KOPT-K1 (cell line): Measurements from ENCODE around the gene CNTN2.

Source experiments
- H3K27ac ChIP-seq: fragments of 200-600 bp; sonication (generic); 2 replicates; pipeline ENCODE4 v1.5.1; 2016; ENCODE audit warnings: antibody characterized with exemption, mild to moderate bottlenecking, low read depth, low read length; ENCODE audit not compliant: poor library complexity, severe bottlenecking
- H3K36me3 ChIP-seq: fragments of 200-600 bp; sonication (generic); 2 replicates; pipeline ENCODE4 v1.5.1; 2017; ENCODE audit warnings: antibody characterized with exemption, mild to moderate bottlenecking, low read length, moderate library complexity; ENCODE audit not compliant: insufficient read depth
- H3K9me3 ChIP-seq: fragments of 200-600 bp; sonication (generic); 2 replicates; pipeline ENCODE4 v1.5.1; 2017; ENCODE audit warnings: antibody characterized with exemption, low read length, mild to moderate bottlenecking; ENCODE audit not compliant: insufficient read depth, poor library complexity, severe bottlenecking

The CNTN2 gene

GRCh38 chr1:205091043-205091740, 48.2 kb downstream of the CNTN2 start:
- H3K36me3 ChIP-seq: peaks cover 92% of the 10 kb centered on the region
- no peaks in the 10 kb centered on the region for H3K9me3 ChIP-seq
- H3K27ac ChIP-seq: no peak overlapping the region

GRCh38 chr1:205095422-205095821, 52.4 kb downstream of the CNTN2 start:
- Histone ChIP-seq H3K27ac (no peak overlapping the region), H3K9me3 (no peaks in the 10 kb centered on the region), H3K36me3 (peaks cover 97% of the 10 kb centered on the region)

- peaks cover 97% of the 10 kb centered on the region for H3K36me3 ChIP-seq
- H3K27ac ChIP-seq: no peak overlapping the region
- H3K9me3 ChIP-seq: no peaks in the 10 kb centered on the region
Measured at GRCh38 chr1:205098242-205098641, 55.2 kb downstream of the CNTN2 start.

GRCh38 chr1:205102404-205102803, 59.4 kb downstream of the CNTN2 start:
- H3K9me3 ChIP-seq: no peaks in the 10 kb centered on the region
- H3K36me3 ChIP-seq: peaks cover 98% of the 10 kb centered on the region
- H3K27ac ChIP-seq: no peak overlapping the region

- peaks cover 86% of the 10 kb centered on the region for H3K36me3 ChIP-seq
- no peaks in the 10 kb centered on the region for H3K9me3 ChIP-seq
- H3K27ac ChIP-seq: no peak overlapping the region
Measured at GRCh38 chr1:205107327-205107726, 64.3 kb downstream of the CNTN2 start.

- no peaks in the 10 kb centered on the region for H3K9me3 ChIP-seq
- no peak overlapping the region for H3K27ac ChIP-seq
- peaks cover 86% of the 10 kb centered on the region for H3K36me3 ChIP-seq
Measured at GRCh38 chr1:205108464-205108863, 65.5 kb downstream of the CNTN2 start.

GRCh38 chr1:205109269-205109668, 66.3 kb downstream of the CNTN2 start:
- Histone ChIP-seq H3K36me3 (peaks cover 85% of the 10 kb centered on the region), H3K27ac (no peak overlapping the region)

GRCh38 chr1:205109711-205110110, 66.7 kb downstream of the CNTN2 start:
- no peak overlapping the region for H3K27ac ChIP-seq
- H3K9me3 ChIP-seq: no peaks in the 10 kb centered on the region
- H3K36me3 ChIP-seq: peaks cover 85% of the 10 kb centered on the region

More at GRCh38 chr1:205109269-205109668, 66.3 kb downstream of the CNTN2 start:
- H3K9me3 ChIP-seq: no peaks in the 10 kb centered on the region

GRCh38 chr1:205111354-205111753, 68.3 kb downstream of the CNTN2 start:
- Histone ChIP-seq H3K9me3 (no peaks in the 10 kb centered on the region), H3K27ac (no peak overlapping the region), H3K36me3 (peaks cover 81% of the 10 kb centered on the region)

GRCh38 chr1:205118752-205119151, 75.7 kb downstream of the CNTN2 start:
- Histone ChIP-seq H3K27ac (no peak overlapping the region), H3K9me3 (no peaks in the 10 kb centered on the region), H3K36me3 (peaks cover 53% of the 10 kb centered on the region)

- Histone ChIP-seq H3K9me3 (no peaks in the 10 kb centered on the region), H3K27ac (peak within 1 kb of the TSS; percentile 90), H3K36me3 (peaks cover 26% of the 10 kb centered on the region)
Measured at GRCh38 chr1:205121660-205122488, 78.9 kb downstream of the CNTN2 start, which contains the start of gene RBBP5. RBBP5 (minus strand) TSS chr1:205121978; CDS start chr1:205121873, 105 bp downstream.

- Histone ChIP-seq H3K9me3 (no peaks in the 10 kb centered on the region), H3K27ac (peak overlapping the region; percentile 90), H3K36me3 (peaks cover 20% of the 10 kb centered on the region; the same call in 1 of the 2 replicates)
Measured at GRCh38 chr1:205122489-205122882, 79.5 kb downstream of the CNTN2 start.

- no peaks in the 10 kb centered on the region for H3K36me3 ChIP-seq
- no peak overlapping the region for H3K27ac ChIP-seq
- H3K9me3 ChIP-seq: no peaks in the 10 kb centered on the region
Measured at GRCh38 chr1:205124726-205125125, 81.7 kb downstream of the CNTN2 start.

- no peak overlapping the region for H3K27ac ChIP-seq
- H3K9me3 ChIP-seq: no peaks in the 10 kb centered on the region
- H3K36me3 ChIP-seq: no peaks in the 10 kb centered on the region
Measured at GRCh38 chr1:205127646-205128045, 84.6 kb downstream of the CNTN2 start.
